SJSA1 (cell line): ENCODE measurements around the gene CDPF1. TPM values are rescaled to one million over a fixed set of nuclear protein-coding genes. Genes with fewer than 3 reads are reported as not detected.

Experiments used
- DNase-seq, 2 experiments: peaks; one replicate each; pipeline ENCODE4 v3.0.0-alpha.2; 2015 to 2020; ENCODE audit warnings: low spot score in 2 of 2, low read depth in 1 of 2
- H3K27ac ChIP-seq: fragments of 250-450 bp; sonication (Bioruptor Pico); 2 replicates; pipeline ENCODE4 v1.5.1; 2020; ENCODE audit warnings: mild to moderate bottlenecking, moderate library complexity
- H3K27me3 ChIP-seq: fragments of 250-450 bp; sonication (Bioruptor Pico); replicated peaks from 2 replicates; pipeline ENCODE4 v1.5.1; 2020; ENCODE audit warnings: mild to moderate bottlenecking, moderate library complexity
- H3K36me3 ChIP-seq: fragments of 250-450 bp; sonication (Bioruptor Pico); 2 replicates; pipeline ENCODE4 v1.5.1; 2020; ENCODE audit warnings: mild to moderate bottlenecking
- H3K4me1 ChIP-seq: fragments of 250-450 bp; sonication (Bioruptor Pico); replicated peaks from 2 replicates; pipeline ENCODE4 v1.6.1; 2021; ENCODE audit warnings: mild to moderate bottlenecking
- H3K4me3 ChIP-seq: fragments of 250-450 bp; sonication (Bioruptor Pico); 2 replicates; pipeline ENCODE4 v1.5.1; 2020; ENCODE audit warnings: mild to moderate bottlenecking
- H3K9me3 ChIP-seq: fragments of 250-450 bp; sonication (Bioruptor Pico); replicated peaks from 2 replicates; pipeline ENCODE4 v1.5.1; 2020; ENCODE audit warnings: mild to moderate bottlenecking
- total RNA-seq: library from RNA; depleted of rRNA; stranded (reverse); fragments of >200 nt; shearing (Covaris generic); gene quantifications from 2 replicates; pipeline ENCODE4 v1.2.3, GENCODE V29; 2014

Gene CDPF1
- total RNA-seq, 1 experiment from 2014 or later = 10.9 TPM

GRCh38 chr22:46289244-46289891 lies 39.3 kb upstream of the CDPF1 start:
- Histone ChIP-seq H3K4me3 (no peak overlapping the region), H3K27ac (no peak overlapping the region), H3K27me3 (no peaks in the 10 kb centered on the region), H3K36me3 (peaks cover 46% of the 10 kb centered on the region), H3K9me3 (no peaks in the 10 kb centered on the region), H3K4me1 (no peaks in the 10 kb centered on the region)
- DNase-seq = no peak

DNA sequence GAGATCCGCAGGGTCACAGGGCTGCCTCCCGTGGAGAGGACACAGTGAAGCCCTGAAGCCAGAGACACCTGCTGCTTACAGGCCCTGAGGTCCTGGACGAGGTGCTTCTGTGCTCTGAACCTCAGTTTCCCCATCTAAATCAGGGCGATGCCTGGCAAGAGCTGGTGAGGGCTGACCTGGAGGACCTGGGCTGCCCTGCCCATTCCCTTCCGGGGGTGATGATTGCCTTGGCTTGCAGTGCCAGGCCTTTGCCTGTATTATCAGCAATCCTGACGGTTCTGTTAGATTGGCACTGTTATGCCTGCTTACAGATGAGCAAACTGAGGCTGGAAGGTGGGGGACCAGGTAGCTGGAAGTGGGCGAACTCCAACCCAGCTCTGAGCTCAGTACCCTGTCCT lies 38.8 kb upstream of the CDPF1 start:
- peaks cover 51% of the 10 kb centered on the region for H3K36me3 ChIP-seq
- no peaks in the 10 kb centered on the region for H3K4me1 ChIP-seq
- no peak overlapping the region for H3K4me3 ChIP-seq
- H3K9me3 ChIP-seq = no peaks in the 10 kb centered on the region
- no peaks in the 10 kb centered on the region for H3K27me3 ChIP-seq
- no peak overlapping the region for H3K27ac ChIP-seq
- no peak for DNase-seq

DNA sequence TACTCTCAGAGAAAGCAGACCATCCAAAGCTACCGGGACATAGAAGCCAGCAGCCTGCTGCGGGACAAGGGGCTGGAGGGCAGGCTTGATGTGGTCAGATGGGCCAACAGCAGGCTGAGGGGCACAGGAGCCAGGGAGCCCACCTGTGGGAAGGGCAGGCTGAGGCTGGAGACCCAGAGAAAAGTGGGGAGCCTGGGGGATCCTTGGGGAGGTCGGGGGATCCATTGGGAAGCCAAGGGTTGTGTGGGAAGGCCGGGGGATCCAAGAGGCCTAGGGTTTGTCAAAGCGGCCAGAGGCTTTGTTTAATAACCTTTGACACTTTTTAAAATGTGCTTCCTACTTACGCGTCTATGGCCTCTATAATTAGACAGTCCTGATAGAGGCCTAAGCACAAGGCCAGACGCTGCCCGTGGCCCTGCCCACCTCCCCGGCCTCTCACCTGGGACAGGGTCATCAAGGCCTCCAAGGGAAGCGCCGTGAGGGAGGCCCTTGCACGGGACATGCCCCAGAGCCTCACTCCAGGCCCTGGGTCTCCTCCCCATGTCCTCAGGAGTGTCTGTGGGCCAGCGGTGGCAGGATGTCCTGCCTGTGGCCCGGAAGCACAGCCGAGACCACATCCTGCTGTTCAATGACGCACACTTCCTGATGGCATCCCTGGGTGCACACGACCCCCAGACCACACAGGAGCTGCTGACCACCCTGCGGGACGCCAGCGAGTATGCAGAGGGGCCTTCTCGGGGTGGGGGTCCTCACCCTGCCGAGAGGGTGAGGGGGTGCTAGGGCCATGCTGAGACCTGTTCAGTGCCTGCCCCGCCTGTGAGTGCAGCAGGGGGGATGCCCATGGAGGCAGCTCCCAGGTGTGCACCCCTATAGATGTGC lies 38.0 kb upstream of the CDPF1 start:
- DNase-seq = peak in 1 of 2 experiments; percentile 41
- no peaks in the 10 kb centered on the region for H3K4me1 ChIP-seq
- no peaks in the 10 kb centered on the region for H3K27me3 ChIP-seq
- H3K9me3 ChIP-seq = no peaks in the 10 kb centered on the region
- H3K4me3 ChIP-seq = no peak overlapping the region
- peaks cover 53% of the 10 kb centered on the region for H3K36me3 ChIP-seq
- H3K27ac ChIP-seq = no peak overlapping the region

DNA sequence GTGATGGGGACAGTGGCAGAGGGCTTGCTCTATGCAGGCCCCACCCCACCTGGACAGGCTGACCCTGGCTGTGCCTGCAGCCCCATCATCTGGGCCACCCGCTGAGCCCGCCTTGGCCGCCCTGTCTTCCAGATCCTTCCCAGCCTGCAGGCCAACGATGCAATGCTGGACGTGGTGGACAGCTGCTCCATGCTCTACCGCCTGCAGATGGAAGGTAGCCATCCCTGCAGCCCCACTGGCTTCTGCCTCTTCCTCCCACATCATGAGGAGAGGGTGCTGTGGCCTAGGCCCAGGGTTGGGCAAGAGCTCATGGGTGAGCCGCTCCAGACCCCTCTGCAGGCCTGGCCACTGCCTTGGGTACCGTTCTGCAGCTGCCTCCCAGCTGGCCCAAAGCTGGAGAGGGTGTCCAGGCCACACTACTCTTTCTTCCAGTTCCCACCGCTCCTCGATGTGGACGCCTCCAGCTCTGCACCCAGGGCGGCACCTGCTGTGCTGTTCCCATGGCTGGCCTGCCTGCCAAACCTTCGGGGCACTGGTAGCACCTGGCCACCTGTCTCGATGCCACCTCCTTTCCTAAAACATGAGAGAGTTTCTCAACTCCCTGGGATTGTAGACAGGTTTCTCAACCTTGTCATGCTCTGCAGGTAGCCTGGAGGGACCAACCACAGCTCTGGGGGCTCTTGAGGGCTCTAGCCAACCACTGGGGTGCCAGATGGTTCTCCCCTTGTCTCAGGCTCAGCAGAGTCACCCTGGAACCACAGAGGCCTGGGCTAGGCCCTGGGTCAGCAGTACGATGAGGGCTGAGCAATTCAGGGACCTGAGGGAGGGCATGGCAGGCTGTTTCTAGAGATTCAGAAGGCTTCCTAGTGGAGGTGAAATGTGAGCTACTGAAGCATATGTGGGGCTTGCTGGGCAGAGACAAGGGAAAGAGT lies 37.1 kb upstream of the CDPF1 start:
- no peaks in the 10 kb centered on the region for H3K27me3 ChIP-seq
- H3K9me3 ChIP-seq = no peaks in the 10 kb centered on the region
- H3K27ac ChIP-seq = no peak overlapping the region
- H3K36me3 ChIP-seq = peaks cover 51% of the 10 kb centered on the region
- no peak for DNase-seq
- no peaks in the 10 kb centered on the region for H3K4me1 ChIP-seq
- no peak overlapping the region for H3K4me3 ChIP-seq

- DNase-seq = no peak
- no peak overlapping the region for H3K27ac ChIP-seq
- no peak overlapping the region for H3K4me3 ChIP-seq
- peaks cover 49% of the 10 kb centered on the region for H3K36me3 ChIP-seq
- H3K27me3 ChIP-seq = no peaks in the 10 kb centered on the region
- no peaks in the 10 kb centered on the region for H3K9me3 ChIP-seq
- H3K4me1 ChIP-seq = no peaks in the 10 kb centered on the region
These were observed 35.9 kb upstream of the CDPF1 start for GRCh38 chr22:46286006-46286405.

DNA sequence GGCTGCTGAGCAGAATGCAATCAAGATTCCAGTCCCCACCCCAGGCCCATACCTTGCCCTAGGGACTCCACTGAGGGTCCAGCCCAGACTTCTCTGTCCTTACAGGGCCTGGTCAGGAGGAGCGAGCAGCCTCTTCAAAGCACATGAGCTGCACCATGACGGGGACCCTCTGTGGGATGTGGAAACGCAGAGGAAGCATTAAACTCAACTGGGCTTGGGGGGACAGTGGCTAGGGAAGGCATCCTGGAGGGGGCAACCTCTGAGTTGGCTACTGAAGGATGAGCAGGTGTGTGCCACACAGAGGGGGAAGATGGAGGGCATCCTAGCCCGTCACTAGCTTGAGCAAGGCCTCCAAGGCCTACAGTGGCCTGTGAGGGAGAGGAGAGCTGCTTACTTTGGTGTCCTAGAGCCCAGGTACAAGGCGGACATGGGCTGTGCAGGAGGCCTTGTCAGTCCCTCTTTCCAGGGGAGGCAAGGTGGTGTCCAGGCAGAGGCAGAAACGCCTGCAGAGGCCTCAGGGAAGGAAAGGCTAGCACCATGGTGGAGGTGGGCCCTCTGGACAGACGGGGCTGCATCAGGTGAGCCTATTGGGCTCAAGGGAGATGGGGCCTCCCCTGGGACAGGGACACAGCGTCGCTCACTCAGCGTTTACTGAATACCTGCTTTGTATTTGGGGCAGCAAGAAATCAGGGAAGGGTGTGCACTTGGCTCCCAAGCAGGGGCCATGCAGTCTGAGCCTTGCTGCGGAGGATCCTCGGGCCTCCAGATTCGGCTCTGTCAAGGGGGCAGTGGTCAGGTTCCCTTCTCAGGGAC lies 32.0 kb upstream of the CDPF1 start:
- Histone ChIP-seq H3K4me3 (no peak overlapping the region), H3K9me3 (no peaks in the 10 kb centered on the region), H3K27ac (no peak overlapping the region), H3K27me3 (no peaks in the 10 kb centered on the region), H3K4me1 (no peaks in the 10 kb centered on the region), H3K36me3 (peaks cover 78% of the 10 kb centered on the region)
- no peak for DNase-seq

DNA sequence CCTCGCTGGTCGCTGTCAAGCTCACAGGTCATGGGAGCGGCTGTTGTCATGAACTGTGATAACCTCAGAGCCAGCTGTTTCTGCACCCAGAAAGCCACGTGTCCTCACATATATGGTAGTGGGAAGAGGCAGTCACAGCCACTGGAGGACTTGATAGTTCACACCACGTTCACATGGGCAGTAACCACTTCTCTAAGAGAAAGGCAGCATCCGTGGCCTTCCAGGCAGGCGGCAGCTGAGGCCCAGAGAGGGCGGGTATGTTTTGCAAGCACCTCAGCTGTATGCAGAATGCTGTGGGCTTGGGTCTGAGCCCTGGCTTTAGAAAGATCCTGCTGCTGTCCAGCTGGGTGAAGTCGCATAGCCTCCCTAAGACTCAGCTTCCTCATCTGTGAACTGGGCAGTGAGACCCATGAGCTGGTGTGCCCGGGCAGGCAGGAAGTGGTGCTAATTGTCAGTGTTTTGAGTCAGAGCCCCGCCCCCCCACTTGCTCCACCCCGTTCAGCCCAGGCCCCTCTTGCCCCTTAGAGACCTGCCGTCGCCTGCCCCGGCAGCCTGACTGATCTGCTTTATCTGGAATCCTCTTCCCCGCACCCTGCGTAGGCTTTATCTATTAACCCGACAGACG lies 31.0 kb upstream of the CDPF1 start:
- peaks cover 77% of the 10 kb centered on the region for H3K36me3 ChIP-seq
- no peaks in the 10 kb centered on the region for H3K27me3 ChIP-seq
- H3K4me3 ChIP-seq = no peak overlapping the region
- DNase-seq = no peak
- no peaks in the 10 kb centered on the region for H3K9me3 ChIP-seq
- H3K4me1 ChIP-seq = no peaks in the 10 kb centered on the region
- H3K27ac ChIP-seq = no peak overlapping the region

DNA sequence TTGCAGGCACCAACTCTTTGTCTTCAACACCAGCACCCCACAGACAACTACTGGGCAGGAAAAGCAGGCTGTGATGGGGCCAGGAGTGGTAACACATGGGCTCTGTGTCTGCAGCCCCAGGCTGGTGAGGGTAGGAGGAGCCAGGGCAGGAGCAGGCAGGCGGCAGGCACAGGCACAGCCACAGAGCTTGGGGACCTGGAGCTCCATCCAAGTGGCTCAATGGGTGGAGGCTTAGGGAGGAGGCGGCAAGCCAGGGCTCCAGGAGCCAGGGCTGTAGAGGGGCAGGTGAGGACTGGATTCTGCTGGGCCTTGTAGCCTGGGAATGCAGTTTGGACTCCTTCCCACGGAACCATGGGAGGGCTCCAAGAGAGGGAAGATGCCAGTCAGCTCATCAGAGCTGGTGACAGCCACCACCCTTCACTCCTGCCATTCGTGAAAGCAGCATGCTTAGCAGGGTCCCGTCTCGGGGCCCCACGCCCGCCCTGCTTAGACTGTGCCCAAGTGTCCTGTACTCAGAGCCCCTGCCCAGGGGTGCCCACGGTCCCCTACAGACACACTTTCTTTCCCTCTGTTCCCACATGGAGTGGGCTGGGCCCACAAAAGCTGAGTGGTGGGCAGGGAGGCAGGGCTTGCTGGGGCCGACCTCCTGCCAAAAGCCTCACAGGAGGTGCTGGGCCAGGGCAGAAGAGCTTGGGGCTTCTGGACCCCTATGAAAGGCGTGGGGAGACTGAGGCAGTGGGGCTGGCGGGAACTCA lies 30.1 kb upstream of the CDPF1 start:
- Histone ChIP-seq H3K9me3 (no peaks in the 10 kb centered on the region), H3K4me1 (no peaks in the 10 kb centered on the region), H3K27me3 (no peaks in the 10 kb centered on the region), H3K4me3 (no peak overlapping the region), H3K27ac (no peak overlapping the region), H3K36me3 (peaks cover 81% of the 10 kb centered on the region)
- DNase-seq = no peak

- Histone ChIP-seq H3K27me3 (no peaks in the 10 kb centered on the region), H3K4me1 (no peaks in the 10 kb centered on the region), H3K27ac (no peak overlapping the region), H3K36me3 (peaks cover 82% of the 10 kb centered on the region), H3K9me3 (no peaks in the 10 kb centered on the region), H3K4me3 (no peak overlapping the region)
- DNase-seq = no peak
These were observed 28.9 kb upstream of the CDPF1 start for GRCh38 chr22:46278656-46279645.

DNA sequence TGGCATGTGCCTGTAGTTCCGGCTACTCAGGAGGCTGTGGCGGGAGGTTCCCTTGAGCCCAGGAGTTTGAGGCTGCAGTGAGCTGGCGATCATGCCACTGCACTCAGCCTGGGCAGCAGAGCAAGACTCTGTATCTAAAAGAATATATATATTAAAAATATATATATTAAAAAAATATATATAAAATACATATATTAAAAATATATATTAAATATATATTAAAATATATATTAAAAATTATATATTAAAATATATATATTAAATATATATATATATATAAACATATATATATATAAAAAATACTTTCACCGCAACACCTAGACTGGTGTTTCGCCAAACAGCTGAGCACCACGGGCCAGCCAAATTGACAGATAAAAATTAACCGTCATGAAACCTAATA lies 26.5 kb upstream of the CDPF1 start:
- no peaks in the 10 kb centered on the region for H3K4me1 ChIP-seq
- H3K27ac ChIP-seq = no peak overlapping the region
- peaks cover 84% of the 10 kb centered on the region for H3K36me3 ChIP-seq
- no peak for DNase-seq
- H3K4me3 ChIP-seq = no peak overlapping the region
- H3K9me3 ChIP-seq = no peaks in the 10 kb centered on the region
- H3K27me3 ChIP-seq = no peaks in the 10 kb centered on the region

DNA sequence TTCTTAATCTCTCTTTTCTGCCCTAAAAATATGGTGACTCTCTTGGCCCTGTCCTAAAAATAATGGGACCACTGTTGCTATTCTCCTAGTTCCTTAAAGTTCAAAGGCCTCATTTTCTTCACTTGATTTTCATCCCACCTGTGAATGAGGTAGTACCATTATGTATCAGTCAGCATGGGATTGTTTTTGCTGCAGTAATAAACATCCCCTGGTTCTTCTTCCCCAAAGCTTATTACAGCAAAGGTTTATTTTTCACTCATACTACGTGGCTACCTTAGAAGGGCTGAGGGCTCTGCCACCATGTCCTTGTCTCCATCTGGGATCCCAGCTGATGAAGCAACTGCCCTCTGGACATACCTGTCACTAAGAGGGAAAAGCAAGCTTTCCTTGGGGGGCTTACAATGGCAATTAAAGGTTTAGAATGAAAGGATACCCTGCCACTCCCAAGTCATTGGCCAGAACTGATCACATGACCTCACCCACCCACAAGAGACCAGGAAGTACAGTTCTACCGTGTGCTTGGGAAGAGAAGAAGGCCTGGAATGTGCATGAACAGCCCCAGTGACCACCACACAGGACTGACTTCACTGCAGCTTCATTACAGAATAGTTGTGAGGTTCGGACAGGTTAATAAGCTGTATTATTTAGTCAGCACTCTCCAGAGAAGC lies 25.5 kb upstream of the CDPF1 start:
- Histone ChIP-seq H3K9me3 (no peaks in the 10 kb centered on the region), H3K4me3 (no peak overlapping the region), H3K27me3 (no peaks in the 10 kb centered on the region), H3K36me3 (peaks cover 77% of the 10 kb centered on the region), H3K27ac (no peak overlapping the region), H3K4me1 (no peaks in the 10 kb centered on the region)
- DNase-seq = no peak
